ENCODE measurements around the gene KCNAB3.

KCNAB3 gene

GRCh38 chr17:7940034-7940433, 10.4 kb upstream of the KCNAB3 start:
- DNase-seq = no peak

- DNase-seq = no peak
These were observed 6.2 kb upstream of the KCNAB3 start for GRCh38 chr17:7935859-7936258.

GRCh38 chr17:7932949-7933348, 3.3 kb upstream of the KCNAB3 start:
- no peak for DNase-seq

- peak; percentile 5 for DNase-seq
These were observed 2.8 kb upstream of the KCNAB3 start for GRCh38 chr17:7932483-7932891.

GRCh38 chr17:7931709-7932482, 2.2 kb upstream of the KCNAB3 start, which contains the start of the genes CNTROB and TRAPPC1:
Gene CNTROB (plus strand): TSS chr17:7932206. CDS start chr17:7933080, 874 bp downstream.
Gene TRAPPC1 (minus strand): TSS chr17:7931946. CDS start chr17:7931829, 117 bp downstream.
- DNase-seq = peak; percentile 98

GRCh38 chr17:7930841-7931631, 1.4 kb upstream of the KCNAB3 start:
- DNase-seq = no peak

- DNase-seq = no peak
These were observed 2.1 kb downstream of the KCNAB3 start for GRCh38 chr17:7927596-7927995.

- DNase-seq = no peak
These were observed 6.6 kb downstream of the KCNAB3 start for GRCh38 chr17:7922845-7923628.

GRCh38 chr17:7922269-7922844, 7.3 kb downstream of the KCNAB3 start:
- DNase-seq = no peak

GRCh38 chr17:7916808-7917207, 12.8 kb downstream of the KCNAB3 start:
- DNase-seq = no peak

- DNase-seq = no peak
These were observed 13.3 kb downstream of the KCNAB3 start for GRCh38 chr17:7916385-7916682.

- peak; percentile 92 for DNase-seq
These were observed 13.9 kb downstream of the KCNAB3 start, which contains the start of gene RNF227 for GRCh38 chr17:7915611-7916384. Gene RNF227 (minus strand): TSS chr17:7916289. CDS start chr17:7916195, 94 bp downstream.

- no peak for DNase-seq
These were observed 14.5 kb downstream of the KCNAB3 start for GRCh38 chr17:7915179-7915610.

- DNase-seq = peak; percentile 72
These were observed 16.6 kb downstream of the KCNAB3 start for GRCh38 chr17:7912927-7913524.

- no peak for DNase-seq
These were observed 18.5 kb downstream of the KCNAB3 start for GRCh38 chr17:7911116-7911515.

- no peak for DNase-seq
These were observed 18.9 kb downstream of the KCNAB3 start for GRCh38 chr17:7910711-7911110.

- no peak for DNase-seq
These were observed 19.4 kb downstream of the KCNAB3 start for GRCh38 chr17:7910281-7910680.

- no peak for DNase-seq
These were observed 20.6 kb downstream of the KCNAB3 start for GRCh38 chr17:7909089-7909488.

- no peak for DNase-seq
These were observed 26.2 kb downstream of the KCNAB3 start for GRCh38 chr17:7903154-7904103.

- peak; percentile 43 for DNase-seq
These were observed 31.9 kb downstream of the KCNAB3 start for GRCh38 chr17:7897773-7898172.
